GM19035 (cell line): Measurements from ENCODE around the gene CKAP4.

Experiments
- ATAC-seq: cut with Tn5 transposase; IDR thresholded peaks from one replicate; pipeline ENCODE4 v1.9.1; 2021; ENCODE audit not compliant: unreplicated experiment

Gene CKAP4

DNA sequence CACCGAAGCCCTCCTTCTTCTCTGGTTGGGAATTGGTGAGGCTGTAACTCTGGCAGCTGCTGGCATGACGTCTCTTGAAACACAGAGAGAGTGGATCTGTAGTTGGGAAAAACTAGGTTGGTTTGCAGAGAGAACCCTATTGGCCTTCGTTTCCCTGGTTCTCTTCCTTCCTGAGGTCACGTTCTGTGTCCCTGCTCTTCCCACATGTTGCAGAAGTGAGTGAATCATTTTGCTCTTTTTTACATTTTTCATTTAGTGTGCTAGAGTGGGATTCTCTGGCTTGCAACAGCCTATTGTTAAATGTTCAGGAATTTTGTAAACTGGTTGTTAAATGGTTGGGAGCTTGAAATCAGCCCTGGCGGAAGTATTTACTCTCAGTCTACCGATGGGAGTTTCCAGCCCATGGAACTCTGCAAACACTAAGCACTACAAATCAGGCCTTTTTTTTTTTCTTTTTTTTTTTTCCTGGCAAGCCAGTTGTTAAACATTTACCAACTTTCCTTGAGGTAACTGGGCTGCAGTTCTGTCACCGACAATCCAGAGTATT lies 26.8 kb upstream of the CKAP4 start:
- no peak for ATAC-seq

DNA sequence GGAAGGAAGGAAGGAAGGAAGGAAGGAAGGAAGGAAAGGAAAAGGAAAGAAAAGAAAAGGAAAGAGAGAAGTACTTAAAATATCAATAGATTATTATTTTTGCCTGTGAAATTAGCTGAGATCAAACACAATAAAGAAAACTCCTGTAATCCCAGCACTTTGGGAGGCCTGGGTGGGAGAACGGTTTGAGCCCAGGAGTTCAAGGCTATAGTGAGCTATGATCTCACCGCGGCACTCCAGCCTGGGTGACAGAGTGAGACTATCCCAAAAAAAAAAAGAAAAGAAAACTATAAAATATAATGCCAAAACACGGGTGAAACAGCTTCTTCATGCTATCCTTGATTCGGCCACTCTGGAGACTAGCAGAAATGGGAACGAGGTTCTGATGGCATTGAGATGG lies 26.2 kb upstream of the CKAP4 start:
- ATAC-seq: no peak

DNA sequence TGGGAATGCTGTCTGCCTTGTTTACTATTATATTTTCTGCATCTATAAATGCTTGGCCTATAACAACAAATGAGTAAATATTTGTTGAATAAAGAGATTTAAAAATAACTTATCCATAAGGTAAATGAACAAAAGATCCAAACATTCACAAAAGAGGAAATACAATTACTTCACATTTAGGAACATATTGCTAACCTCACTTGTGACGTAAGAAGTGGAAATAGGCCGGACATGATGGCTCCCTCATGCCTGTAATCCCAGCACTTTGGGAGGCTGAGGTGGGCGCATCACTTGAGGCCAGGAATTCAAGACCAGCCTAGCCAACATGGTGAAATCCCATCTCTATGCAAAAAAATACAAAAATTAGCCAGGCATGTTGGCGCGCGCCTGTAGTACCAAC lies 25.7 kb upstream of the CKAP4 start:
- ATAC-seq: no peak

DNA sequence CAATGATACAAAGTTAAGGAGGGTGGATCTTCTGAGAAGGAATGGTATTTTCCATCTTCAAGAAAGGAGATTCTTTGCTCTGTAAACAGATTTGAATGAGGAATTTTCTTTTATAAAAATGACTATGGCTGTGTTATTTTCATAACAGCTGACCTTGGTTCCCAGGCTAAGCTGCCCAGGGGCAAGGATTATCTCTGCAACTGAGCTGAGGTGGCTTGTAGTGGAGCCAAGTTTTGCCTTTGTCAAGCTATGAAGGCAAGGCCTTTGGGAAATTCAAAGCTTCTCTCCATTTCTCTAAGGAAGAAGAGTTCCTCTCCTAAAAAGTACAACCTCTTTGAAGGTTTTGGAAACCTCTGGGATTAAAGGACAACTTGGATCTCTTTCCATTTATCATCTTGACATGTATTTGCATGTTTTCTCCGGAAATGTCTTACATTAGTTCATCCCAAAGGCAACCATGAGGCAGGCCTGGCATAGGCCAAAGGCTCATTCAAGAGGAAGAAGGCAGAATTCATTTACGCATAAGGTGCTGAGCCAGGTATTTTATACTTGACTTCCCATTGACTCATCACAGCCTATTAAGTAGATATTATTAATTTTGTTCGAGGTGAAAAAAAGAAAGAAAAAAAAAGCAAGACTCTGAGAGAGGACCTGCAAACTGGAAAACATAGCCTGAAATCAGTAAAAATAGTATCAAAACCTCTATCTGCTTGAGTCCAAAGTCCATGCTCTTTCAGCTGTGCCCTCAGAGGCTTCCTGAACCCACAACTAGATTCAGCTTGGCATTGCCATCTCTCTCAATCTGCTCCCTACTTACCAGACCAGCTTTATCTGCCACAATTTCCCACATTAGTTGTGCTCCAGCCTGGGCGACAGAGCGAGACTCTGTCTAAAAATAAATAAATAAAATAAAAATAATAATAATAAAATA lies 24.0 kb upstream of the CKAP4 start:
- no peak for ATAC-seq

DNA sequence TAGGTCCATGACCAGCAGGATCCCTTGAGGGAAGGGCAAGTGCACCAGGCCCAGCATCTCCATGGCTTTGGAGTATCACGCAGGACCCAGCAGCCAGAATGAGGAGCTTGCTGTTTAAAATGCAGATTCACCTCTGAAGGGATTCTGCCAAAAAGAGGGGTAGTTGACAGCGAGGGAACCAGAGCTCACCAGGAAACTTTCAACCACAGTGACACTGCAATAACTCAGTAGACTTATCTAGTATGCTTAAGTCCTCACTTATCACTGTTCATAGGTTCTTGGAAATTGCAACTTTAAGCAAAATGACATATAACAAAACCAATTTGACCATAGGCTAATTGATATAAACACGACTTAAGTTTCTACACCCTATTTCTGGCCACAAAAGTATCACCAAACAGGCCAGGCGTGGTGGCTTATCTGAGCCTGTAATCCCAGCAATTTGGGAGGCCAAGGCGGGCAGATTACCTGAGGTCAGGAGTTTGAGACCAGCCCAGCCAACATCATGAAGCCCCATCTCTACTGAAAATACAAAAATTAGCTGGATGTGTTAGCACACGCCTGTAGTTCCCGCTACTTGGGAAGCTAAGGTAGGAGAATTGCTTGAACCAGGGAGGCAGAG lies 21.4 kb upstream of the CKAP4 start:
- ATAC-seq: no peak

DNA sequence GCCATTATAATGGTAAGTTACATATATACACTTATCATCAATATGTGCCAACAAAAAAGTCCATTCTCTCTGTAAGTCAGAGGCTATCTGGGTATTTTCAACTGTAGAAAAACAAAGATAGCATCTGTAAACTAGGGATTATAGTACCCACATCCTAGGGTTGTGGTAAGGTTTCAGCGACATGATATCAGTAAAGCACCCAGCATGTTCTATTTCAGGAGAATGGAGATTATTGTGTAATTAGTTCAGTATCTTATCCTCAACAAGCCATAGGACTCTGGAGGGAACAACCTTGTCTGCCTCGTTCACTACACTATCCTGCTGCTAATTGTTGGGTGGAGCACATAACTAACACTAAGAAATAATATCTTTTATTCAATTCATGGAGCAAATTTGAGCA lies 19.7 kb upstream of the CKAP4 start:
- no peak for ATAC-seq

DNA sequence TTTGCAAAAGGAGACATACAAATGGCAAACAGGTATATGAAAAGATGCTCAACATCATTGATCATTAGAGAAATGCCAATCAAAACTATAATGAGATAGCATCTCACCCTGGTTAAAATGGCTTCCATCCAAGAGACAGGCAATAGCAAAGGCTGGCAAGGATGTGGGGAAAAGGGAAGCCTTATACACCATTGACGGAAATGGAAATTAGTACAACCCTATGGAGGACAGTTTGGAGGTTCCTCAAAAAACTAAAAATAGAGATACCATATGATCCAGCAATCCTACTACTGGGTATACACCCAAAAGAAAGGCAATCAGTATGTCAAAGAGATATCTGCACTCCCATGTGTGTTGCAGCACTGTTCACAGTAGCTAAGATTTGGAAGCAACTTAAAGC lies 17.3 kb upstream of the CKAP4 start:
- no peak for ATAC-seq

DNA sequence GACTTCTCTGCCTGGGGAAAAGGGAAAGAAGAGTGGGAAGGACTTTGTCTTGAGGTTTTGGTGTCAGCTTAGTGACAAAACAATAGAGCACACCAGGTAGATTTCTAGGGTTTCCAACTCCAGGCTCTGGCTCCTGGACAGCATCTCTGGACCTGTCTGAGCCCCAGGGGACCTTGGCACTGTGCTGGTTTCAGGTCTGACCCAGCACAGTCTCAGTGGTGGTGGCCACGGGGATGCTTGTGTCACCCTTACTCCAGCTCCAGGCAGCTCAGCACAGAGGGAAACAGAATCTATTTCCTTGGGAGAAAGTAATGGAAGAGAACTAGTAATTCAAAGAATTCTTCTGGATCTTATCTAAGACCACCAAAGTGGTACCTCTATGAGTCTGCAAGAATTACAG lies 11.1 kb upstream of the CKAP4 start:
- no peak for ATAC-seq

DNA sequence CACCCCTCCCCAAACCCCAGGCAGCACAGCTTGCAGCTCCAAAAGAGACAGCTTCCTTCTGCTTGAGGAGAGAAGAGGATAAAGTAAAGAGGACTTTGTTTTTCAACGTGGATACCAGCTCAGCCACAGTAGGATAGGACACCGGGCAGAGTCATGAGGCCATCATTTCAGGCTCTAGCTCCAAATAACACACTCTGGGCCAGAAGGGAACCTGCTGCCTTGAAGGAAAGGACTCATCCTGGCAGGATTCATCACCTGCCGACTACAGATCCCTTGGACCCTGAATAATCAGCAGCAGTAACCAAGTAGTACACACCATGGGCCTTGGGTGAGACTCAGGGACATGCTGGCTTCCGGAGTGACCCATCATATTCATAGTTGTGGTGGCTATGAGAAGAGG lies 10.4 kb upstream of the CKAP4 start:
- ATAC-seq: no peak

DNA sequence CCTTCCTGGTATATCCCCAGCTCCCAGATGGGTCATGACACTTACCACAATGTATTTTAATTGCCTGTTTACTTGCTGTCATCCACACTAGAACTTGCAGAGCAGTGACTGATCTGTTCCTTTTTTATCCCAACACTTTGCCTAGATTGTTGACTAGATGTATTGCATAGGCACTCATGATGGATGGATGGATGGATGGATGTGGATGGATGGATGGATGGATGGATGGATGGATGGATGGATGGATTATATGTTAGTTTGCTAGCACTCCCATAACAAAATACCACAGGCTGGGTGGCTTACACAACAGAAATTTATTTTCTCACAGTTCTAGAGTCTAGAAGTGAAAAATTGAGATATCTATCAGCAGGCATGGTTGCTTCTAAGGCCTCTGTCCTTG lies 8.7 kb upstream of the CKAP4 start:
- no peak for ATAC-seq

DNA sequence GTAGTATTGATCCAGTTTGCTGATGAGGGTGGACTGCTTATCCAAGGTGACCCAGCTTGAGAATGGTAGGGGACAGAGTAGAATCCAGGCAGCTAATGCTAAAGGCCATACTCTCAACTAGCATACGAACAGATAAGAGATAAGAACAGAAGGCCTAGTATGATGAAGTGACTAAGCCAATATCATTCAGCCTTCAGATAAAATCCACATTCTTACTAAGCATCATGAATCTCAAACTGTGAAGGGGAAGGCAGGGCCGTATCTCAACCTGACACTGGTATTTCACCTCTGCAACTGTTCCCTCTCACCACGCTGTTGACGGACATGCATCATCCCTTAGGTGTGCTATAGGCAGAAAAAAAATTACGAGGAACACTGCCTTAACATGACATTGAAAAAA lies 8.1 kb upstream of the CKAP4 start:
- ATAC-seq: no peak

DNA sequence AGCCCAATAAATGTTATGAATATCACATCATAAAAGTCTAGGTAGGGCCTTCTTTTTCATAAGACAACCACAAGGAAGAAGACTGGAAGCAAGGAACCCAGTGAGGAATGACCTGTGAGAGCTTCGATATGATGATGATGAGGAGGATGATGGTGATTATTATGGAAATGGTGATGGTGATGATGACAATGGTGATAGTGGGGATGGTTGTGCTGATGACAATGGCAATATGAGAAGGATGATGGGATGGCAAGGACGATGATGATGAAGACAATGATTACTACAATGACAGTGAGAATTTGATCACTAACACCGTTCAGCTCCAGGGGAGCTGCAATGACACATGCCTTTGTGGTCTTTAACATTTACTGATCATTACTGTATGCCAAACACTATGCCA lies 7.7 kb upstream of the CKAP4 start:
- ATAC-seq: no peak

DNA sequence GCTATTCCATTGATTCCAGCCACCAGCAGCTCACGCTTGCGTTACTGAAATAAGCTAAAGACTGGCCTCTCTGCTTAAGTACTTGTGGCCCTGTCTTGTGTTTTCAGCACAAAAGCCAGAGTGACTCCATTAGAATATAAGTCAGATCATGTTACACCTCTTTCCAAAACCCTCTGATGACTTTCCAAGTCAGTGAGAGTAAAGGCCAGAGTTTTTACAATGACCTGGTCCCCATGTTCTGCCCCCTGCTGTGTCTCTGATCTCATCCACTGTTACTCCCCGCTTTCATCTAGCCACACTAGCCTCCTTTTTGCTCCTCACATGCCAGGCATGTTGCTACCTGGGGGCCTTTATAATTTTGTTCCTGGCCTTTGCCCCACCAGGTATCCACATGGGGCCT lies 6.9 kb upstream of the CKAP4 start:
- ATAC-seq: no peak

DNA sequence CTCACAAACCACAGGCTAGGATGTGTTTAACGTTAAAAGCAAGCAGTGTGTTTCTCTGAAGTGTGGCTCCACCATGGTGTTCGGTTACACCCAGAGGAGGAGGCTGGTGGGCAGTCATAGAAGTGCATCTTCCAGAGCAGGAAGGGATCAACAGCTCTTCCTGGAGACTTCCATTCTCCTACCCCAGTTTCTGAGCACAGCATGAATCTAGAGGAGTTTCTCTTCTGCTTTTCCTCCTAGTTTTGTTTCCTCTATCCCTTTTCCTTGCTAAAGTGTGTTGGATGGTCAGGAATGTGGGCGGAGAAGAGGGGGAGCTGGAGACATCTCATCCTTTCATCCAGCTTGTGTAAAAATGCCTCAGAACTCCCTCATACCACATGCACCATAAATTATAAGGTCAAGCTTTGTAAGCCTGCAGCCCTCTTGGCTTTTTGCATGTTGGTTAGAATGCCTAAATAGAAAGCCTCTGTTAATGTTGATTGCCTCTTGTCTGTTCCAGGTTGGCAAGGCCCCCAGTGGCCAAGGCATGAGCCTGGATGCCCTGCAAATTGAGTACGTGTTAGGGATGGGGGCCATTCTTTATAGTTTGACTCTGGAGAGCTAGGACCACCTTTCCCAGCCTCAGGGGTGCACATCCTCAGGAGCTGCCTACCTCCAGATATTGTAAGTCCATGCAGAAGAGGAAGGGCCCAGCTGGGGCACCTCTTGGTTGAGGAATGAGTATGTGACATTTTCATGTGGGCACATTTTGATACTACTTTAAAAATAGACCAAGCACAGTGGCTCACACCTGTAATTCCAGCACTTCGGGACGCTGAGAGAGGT lies 4.0 kb upstream of the CKAP4 start:
- ATAC-seq: no peak

DNA sequence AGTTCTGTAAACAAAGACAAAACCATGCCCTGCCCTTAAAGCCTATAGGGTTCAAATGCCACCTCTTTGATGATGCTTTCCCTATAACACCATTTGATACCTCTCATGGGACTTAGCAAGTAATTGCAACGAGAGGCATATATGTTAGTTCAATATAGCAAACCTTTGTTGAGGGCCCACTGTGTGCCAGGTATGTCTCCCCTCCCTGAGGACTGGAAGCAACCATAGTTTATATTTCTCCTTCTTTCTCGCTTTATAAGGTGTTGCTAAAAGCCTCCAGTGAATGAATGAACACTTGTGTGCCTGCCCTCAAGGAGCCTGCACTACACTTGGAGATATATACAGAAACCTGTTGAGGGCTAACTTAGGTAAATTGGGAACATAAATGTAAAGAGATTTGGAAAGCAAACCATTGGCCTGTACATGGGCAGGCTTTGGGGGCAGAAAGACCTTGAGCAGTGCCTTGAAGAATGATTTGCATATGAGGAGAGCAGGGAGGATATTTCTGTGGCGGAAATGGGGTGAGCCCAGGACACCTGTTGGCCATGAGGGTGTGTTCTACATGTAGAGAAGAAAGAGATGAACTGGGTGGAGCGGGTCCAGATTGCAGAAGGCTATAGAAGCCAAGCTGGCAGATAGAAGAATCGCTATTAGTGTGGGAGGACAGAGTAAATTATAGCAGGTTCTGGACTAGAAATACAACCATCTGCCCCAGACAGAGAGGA lies 1.8 kb upstream of the CKAP4 start:
- ATAC-seq: peak; percentile 50

DNA sequence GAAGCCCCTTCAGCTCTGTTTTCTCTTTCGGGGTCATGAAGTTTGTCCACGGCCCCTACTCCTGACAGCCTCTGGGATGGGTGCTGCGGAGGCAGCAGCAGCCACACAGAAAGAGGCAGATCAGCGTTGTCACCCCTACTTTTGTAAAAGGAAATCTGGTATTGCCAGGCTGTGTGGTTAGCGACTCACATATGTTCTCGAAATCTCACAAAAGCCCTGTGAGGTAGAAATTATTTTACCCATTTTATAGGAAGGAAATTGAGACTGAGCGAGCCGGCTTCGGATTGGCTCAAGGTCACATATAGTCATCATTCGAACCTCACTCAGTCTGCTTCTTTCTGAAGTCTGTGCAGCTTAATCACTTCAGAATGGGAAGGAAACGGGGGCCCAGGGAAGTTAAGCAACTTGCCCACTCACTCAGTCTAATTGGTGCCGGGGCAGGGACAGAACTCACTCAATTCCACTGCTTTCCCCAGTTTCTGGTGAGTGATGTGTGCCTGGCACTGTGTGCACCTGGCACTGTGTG lies 1.1 kb upstream of the CKAP4 start:
- ATAC-seq: no peak

DNA sequence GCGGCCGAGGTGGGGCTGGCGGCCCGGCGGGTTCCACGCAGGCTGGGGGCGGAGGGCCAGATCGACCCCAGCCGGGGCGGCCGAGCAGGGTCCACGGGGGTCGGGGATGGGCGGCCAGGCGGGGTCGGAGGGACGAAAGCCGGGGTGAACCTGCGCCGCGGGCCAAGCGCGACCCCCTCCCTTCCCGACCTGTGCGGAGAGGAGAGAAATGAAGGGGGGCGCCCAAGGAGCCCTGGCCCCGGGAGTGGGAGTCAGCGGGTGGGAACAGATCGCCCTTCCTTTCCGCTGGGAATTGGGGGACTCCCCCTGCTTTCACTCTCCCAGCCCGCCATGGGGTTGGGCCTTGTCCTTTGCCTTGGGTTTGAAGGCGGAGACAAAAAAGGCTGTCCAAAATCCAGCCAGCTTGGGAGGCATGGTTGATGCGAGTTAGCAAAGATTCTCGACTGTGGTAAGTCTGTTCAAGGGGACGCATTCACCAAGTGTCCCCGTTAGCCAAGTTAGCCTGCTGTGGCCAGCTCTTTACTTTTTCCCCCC lies 559 bp upstream of the CKAP4 start:
- peak; percentile 18 for ATAC-seq

DNA sequence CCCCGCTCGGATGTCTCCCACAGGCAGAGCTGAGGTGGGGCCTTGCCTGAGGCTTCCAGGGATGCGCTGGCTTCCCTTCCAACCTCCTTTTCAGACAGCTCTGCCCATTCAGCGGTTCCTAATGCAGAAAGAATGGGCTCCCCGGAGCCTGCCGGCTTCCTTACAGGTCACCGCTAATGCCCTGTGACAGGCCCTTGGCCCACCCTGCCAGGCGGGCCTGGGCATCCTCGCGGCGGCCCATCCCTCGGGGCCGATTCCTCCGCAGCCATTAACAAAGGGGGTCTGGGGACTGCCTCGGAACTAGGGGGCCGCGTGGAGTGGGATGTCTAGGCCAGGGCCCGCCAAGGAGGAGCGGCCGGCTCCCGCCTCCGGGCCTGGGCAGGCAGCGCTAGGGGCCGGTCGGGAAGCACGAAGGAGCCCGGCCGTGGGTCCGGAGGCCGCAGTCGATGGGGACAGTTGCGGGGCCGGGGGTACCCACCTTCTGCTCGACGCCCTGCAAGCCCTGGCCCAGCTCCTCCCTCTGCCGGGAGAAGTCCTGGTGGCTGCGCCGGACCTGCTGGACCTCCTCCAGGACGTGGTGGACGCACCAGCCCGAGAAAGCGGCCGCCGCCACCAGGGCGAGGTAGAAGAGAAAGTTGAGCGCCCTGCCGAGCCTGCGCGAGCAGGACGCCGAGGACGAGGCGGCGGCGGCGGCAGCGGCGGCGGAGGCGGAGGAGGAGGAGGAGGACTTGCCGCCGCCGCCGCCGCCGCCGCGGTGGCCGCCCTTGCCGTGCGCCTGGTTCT lies 738 bp downstream of the CKAP4 start:
- peak; percentile 43 for ATAC-seq

DNA sequence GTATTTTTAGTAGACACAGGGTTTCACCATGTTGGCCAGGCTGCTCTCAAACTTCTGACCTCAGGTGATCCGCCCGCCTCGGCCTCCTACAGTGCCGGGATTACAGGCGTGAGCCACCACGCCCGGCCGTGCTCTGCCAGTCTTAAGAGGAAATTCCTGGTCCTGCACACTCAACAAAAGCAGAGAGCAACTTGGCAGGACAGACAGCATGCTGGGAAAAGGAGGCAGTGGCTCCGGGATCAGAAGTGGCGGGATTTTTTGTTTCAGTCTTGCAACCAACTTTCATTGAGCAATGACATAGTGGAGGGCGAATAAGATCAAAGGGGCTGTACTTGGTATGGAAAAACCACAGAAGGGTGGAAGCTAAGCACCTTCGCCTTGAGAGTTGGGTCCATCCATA lies 2.1 kb downstream of the CKAP4 start:
- ATAC-seq: no peak

DNA sequence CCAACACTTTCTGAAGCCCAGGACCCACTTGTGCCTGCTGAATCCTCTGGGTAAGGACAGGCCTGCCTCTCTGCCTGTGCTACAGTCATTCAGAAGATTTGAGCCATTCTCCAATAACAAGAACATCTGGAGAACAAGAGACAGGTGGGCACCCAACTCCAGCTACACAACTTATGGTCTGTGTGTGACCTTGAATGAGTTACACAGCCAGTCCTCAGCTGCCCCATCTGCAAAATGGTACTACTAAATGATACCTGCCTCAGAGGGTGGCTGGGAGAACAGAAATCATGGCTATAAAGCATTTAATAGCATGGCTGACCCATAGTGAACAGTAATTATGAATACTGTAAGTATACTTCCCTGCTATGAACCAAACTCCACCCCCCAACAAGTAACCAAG lies 4.2 kb downstream of the CKAP4 start:
- ATAC-seq: no peak
